Measurements from ENCODE around the gene KIF13A.
"Not testable (repeated sequence)": the region's sequence is repeated elsewhere in the genome, so short reads cannot be mapped to it uniquely, and the experiment has no call there.

KIF13A gene

GRCh38 chr6:17900011-17900410 is 87.4 kb downstream of the KIF13A start:
- no peak for DNase-seq (ENCODE audit: low read depth)

DNA sequence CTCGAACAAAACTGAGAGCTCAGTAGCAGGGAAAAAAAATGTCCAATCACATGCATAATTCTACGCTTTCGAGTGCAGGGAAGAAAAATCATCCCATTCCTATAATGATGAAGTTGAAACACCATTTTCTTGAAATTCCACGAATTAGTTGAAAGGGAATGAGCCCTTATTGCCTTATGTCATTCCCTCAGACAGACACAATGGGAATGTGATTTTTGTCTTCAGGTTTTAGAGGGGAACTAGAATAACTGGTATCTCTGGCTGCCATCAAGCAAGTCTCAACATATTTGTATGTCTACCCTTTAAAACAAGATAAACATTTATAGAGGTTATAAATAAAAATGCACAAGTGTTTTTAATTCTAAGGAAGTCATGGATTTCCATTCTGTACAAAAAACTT is 87.9 kb downstream of the KIF13A start:
- DNase-seq (ENCODE audit: low read depth) = no peak

- no peak for DNase-seq (ENCODE audit: low read depth)
Measured at GRCh38 chr6:17897681-17898080, 89.8 kb downstream of the KIF13A start.

DNA sequence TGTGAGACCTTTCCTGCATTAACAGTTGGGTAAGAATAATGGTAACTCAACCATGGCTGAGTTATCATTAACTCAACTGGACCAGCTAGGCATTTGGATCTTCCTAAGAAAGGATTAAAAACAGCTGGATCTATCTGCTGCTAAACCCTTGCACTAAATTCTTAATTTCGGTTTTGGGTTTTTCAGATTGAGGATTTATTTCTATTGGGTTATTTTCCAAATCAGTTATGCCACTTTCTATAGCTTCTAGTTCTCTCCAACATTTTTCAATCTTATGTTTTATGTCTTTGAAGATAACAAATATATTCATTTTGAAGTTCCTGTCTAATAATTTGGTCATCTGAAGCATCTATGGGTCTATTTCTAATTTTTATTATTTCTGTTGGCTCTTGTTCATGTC is 92.5 kb downstream of the KIF13A start:
- DNase-seq (ENCODE audit: low read depth) = no peak

GRCh38 chr6:17894191-17894590 is 93.2 kb downstream of the KIF13A start:
- no peak for DNase-seq (ENCODE audit: low read depth)

DNA sequence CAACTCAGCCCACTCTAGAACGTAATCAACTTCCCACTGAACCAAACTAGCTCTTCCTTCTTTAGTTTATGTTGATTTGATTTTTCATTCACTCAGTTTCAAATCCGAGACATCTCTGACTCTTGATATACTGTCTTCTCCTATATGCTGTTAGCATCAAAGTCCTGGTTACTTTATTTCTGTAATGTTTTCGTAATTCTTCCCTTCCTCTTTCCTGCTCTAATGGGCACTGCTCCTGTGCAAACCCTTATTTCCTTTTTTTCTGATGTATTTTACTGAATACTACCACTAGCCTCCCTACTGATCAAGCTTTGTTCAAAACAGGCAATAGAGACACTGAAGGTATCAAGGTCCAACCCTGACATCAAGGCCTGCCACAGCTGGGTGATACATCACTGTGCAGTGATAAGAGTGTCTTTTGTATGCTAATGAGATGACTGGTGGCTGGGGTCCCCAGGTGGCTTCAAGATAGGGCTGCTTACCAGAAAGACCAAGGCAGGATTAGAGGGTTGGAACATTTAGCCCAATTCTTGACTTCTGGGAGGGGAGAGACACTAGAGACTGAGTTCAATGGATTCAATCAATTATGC is 95.2 kb downstream of the KIF13A start:
- no peak for DNase-seq (ENCODE audit: low read depth)

GRCh38 chr6:17890309-17890708 is 97.1 kb downstream of the KIF13A start:
- DNase-seq (ENCODE audit: low read depth) = no peak

DNA sequence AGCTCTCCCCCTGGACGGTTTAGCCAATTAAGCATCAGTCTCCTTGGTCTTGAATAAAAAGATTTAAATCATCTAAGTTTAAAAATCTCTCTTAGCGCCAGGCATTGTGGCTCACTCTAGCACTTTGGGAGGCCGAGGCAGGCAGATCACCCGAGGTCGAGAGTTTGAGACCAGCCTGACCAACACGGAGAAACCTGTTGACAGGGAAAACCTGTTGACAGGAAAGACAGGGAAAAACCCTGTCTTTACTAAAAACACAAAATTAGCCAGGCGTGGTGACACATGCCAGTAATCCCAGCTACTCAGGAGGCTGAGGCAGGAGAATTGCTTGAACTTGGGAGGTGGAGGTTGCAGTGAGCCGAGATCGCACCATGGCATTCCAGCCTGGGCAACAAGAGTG is 97.7 kb downstream of the KIF13A start:
- not testable (repeated sequence) for DNase-seq (ENCODE audit: low read depth)

- no peak for DNase-seq (ENCODE audit: low read depth)
Measured at GRCh38 chr6:17886891-17887290, 100.5 kb downstream of the KIF13A start.

DNA sequence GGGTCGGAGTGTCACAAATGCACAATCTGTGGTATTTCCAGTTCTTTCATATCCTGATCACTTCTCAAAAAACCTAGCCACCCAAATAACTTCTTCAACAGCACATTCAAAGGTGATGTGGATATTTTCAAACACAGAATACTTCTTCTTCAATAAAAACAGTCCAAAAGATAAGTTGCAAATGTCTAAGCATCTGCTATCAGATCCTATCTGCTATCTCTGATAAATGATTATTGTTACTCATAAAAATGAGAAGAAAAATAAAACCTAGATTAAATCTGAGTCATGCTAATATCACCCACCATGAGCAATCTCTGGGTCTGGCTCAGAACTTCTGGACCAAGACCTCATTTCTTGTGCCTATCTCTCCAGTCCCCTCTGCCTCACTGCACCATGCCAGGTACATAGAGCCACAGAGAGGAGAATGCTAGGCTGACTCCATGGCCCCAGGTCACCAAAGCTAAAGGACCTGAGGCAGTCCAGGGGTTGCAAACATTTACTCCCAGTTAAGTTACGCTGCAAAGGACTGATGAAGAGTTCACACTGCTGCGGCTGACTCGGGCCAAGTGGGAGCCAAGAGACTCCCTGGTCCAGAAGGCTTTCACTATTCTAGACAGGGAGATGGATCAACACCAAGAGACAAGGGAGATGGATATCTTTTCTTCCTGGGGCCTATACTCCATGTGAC is 101.4 kb downstream of the KIF13A start:
- no peak for DNase-seq (ENCODE audit: low read depth)

DNA sequence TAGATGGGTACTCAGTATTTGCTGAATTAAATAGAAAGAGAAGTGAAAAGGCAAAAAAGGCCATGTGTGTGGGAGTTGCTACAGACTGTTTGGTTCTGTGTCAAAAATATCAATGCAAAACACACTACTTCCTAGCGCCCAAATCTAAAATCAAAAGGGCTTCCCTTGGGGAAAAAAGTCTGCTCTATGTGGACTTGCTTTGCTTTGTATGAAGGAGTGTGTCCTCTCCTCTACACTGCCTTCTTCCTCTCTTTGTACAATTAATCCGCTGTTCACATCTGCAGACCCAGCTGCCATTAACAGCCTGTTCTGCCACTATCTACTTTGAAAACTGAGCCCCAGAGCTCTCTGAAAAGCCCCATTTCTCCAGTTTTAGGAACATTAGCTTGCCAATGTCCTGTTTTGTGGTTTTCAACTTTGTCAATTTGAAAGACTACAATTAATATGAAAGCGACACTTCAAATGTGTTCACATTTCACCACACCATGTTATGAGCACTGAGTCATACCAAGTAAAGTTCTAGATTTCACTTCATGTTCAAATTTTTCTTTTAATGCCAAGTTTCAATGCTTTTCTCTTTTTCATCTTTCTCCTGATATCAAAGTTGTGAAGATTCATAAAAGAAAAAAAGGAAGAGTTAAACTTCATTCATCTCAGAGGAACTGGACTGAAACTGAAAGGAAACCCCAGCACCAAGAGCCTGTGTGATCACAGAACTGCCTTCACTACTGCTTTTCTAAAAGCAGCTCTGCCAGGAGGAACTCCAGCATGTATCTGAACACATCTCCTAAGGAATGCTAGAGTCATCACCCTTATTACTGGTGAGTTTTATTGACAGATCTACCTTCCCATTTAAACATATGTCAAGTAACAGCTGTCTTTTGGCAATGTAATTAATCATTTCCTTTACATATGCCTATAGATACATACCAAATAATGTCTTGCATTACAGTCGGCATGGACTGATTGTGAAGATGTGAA is 102.6 kb downstream of the KIF13A start:
- no peak for DNase-seq (ENCODE audit: low read depth)

- DNase-seq (ENCODE audit: low read depth) = no peak
Measured at GRCh38 chr6:17883665-17884497, 103.6 kb downstream of the KIF13A start.

DNA sequence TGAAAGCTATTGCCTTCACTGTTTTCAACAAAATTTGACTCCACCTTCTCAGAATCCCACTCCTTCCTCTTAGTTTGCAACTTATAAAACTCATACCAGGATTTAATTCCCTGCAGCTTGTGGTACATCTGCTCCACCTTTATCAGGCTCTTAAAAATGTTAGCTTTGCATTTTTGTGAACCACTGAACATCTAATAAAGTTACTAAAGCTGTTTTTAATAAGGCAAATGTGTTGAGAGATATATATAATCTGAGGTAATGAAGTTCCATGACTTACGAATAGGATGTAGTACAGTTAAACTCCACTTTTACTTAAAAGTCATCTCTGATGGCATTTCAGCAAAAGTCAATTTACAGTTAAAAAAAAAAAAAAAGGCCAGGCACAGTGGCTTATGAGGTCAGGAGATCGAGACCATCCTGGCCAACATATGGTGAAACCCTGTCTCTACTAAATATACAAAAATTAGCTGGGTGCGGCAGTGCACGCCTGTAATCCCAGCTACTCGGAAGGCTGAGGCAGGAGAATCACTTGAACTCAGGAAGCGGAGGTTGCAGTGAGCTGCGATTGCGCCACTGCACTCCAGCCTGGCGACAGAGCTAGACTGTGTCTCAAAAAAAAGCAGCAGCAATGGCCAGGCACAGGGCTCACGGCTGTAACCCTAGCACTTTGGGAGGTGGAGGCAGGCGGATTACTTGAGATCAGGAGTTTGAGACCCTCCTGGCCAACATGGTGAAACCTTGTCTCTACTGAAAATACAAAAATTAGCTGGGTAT is 106.2 kb downstream of the KIF13A start:
- DNase-seq (ENCODE audit: low read depth) = no peak

DNA sequence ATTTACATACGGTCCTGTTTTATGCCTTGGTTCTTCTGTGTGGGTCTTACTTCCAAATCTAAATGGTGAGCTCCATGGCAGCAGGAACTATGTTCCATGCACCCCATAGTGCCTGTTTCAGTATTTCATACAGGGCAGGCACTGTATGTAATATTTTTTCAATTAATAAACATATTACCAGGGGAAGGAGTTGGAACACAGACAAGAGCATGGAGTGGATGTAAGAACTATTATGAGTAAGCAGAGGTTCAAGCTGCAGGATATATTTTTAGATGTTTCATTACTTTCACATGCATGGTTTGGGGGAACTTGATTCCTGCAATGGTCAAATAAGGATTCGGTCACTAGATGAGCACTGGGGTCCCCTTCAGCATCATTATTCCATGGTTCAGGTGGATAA is 108.3 kb downstream of the KIF13A start:
- DNase-seq (ENCODE audit: low read depth) = no peak

- no peak for DNase-seq (ENCODE audit: low read depth)
Measured at GRCh38 chr6:17878734-17879133, 108.7 kb downstream of the KIF13A start.

DNA sequence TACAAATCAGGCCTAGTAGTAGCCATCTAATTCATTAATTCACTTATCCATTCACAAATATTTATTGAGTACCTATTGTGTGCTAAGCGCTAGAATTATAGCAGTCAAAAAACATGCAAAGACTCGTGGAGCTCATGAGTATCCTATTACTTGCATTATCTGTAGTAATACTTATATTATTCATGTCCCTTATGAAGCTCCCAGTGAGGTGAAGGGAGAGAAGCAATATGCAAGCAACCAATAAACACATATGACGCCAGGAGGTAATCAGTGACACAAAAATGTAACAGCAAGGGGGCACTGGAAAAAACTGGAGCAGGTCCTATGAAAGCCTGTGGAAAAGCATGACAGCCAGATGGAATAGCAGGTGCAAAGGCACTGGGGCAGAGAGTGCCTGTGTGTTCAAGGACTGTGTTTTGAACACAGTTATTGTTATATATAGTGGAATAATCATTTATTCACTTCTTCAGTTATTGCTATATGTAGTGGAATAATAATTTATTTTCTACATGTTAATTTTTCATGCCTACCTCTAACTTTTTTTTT is 109.5 kb downstream of the KIF13A start:
- DNase-seq (ENCODE audit: low read depth) = no peak

DNA sequence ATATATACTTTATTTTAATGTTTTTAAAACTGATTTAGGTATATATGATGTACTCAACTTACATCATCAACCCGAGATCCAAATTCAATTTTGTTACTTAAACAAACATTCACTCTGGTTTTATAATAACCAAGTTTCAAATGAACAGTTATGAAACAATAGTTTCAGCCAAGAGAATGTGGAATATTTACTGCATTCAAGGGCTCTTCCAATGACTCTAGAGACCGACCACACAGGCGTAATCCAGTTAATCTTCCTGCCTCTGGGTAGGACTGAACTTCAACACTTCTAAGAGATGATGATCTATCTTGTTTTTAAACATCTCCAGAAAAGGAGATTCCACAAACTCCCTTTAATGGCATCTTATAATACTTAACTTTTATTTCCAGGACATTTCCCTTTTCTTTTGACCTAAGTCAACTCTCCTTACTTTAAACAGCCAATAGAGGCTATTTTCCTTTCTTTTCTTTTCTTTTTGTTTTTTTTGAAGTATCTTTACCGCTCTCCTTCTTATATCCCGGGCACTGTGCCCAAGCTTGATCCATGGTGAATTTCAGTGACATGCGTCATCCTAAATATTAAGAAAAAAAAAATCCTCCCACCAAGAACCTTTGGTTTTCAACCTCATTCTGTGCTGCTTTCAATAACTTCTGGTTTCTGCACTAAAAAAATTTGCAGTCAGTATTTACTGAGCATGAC is 110.1 kb downstream of the KIF13A start:
- DNase-seq (ENCODE audit: low read depth) = no peak

DNA sequence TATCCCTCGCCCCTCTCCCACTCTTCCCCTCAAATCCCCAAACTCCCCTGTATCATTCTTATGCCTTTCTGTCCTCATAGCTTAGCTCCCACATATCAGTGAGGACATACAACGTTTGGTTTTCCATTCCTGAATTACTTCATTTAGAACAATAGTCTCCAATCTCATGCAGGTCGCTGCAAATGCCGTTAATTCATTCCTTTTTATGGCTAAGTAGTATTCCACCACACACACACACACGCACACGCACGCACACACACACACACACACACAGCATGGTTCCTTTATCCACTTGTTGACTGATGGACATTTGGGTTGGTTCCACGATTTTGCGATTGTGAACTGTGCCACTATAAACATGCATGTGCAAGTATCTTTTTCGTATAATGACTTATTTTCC is 112.7 kb downstream of the KIF13A start:
- no peak for DNase-seq (ENCODE audit: low read depth)

DNA sequence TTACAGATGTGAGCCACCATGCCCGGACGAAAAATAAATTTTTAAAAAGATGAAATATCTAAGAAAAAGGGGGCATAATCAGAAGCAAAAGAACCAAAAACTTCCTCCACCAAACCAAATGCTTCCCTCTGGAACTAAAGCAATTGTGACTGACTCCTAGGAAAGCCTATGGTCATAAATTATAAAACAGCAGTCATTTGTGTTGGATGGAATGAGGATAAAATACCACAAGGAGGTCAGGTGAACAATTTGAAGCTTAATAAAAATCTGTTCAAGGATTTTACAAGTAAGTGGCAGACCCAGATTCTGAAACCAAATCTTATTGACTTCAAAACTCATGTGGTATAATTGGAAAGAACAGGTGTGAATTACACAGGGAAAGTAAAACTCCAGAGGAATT is 114.5 kb downstream of the KIF13A start:
- no peak for DNase-seq (ENCODE audit: low read depth)

DNA sequence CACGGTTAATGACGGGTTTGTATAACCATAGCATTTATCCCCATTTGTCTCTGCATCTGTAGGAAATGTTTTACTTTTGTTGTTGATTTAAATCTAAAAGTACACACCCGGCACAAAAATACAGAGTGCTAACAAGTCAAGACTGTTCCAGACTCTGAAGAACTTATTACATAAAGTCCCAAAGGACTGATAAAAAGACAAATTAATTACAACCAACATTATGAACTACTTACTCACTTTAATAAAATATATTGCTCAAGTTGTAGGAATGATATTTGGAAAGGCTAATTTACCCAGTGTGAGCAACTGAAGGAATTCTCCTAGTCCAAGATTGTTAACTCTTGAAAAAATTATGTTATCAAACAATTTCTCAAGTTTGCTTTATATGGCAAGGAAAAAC is 115.6 kb downstream of the KIF13A start:
- no peak for DNase-seq (ENCODE audit: low read depth)

GRCh38 chr6:17871189-17871519 is 116.3 kb downstream of the KIF13A start:
- no peak for DNase-seq (ENCODE audit: low read depth)
